ENCODE data around the gene POM121.
"Not testable (repeated sequence)": the region's sequence is repeated elsewhere in the genome, so short reads cannot be mapped to it uniquely, and the experiment has no call there.

POM121 gene

DNA sequence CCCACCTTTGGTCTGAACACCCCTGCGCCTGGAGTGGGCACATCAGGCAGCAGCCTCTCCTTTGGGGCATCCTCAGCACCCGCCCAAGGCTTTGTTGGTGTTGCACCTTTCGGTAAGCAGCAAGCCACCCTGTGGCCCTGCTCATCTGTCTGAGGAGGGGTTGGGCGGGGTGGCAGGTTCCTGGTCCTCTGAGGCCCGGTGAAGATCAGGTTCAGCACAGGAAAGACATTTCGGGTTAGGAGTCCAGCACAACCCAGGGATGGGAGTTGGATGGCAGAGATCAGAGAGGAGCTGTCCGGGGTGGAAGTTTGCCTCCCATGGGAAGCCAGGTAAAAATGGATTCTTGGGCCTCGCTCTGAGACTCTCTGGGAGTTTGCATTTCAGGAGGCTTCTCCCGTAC, 20.7 kb downstream of the POM121 start:
- DNase-seq (ENCODE audit: insufficient read length); FAIRE-seq: not testable (repeated sequence)

DNA sequence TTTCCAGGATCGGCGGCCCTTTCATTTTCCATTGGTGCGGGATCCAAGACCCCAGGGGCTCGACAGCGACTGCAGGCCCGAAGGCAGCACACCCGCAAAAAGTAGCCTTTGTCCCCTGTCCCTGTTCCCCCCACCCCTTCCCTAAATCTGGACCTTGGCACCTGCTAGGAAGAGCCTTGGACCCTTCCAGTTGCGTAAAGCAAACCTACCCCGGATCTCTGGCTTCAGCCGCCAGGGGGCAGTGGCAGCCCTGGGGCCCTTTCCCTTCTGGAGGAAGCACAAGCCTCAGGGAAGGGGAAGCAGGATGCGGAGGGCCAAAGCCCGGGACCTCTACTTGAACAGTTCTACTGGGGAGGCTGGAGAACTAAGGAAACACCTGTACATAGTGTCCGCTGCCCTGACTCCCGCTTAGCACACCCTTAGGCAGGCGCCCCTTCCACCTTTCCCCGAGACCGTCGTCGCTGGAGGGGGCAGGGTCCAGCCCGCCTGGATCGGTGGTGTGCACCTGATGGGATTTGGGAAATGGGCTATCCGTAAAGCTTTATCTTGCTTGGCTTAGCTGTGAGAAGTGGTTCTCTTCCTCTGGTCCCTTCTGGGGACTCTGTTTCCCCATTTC, 21.3 kb downstream of the POM121 start:
- not testable (repeated sequence) for FAIRE-seq

DNA sequence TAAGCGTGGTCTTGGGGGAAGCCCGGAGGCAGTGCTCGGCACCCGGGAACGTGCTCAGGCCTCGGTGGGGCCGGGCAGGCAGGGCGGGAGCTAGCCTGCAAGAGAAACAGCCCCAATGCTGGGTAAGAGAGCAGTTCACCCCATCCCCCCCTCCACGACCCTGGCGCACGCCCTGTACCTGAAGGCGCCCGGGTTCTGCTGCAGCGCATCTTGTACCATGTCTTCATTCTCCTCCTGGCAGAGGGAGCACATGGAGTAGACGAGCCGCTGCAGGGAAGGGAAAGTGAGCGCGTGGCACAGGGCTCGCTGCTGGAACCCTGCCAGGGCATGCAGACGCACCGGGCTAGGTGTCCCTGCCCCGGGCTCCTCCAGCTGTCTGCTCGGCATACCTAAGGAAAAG, 23.8 kb downstream of the POM121 start:
- FAIRE-seq, result not testable (repeated sequence)

More for the DNA sequence above, 21.3 kb downstream of the POM121 start:
- DNase-seq (ENCODE audit: insufficient read length), result not testable (repeated sequence)

DNA sequence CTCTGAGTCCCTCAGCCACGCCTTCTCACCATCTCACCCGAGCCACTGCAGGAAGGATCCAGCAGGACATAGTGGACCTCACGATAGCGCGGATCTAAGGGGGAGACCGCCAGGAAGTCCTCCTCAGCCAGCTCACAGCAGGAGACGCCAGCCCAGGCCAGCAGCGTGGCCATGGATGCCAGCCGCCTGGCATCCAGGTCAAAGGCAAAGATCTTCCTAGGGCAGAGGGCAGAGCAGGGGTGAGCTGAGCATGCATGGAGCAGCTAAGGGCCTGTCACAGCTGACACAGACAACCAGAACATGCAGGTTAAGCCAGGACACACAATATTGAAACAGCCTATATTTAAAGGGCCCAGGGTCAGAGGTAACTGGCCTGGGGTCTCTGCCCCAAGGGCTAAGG, 24.4 kb downstream of the POM121 start:
- DNase-seq (ENCODE audit: insufficient read length); FAIRE-seq: not testable (repeated sequence)

More for the DNA sequence above, 23.8 kb downstream of the POM121 start:
- DNase-seq (ENCODE audit: insufficient read length), result not testable (repeated sequence)

DNA sequence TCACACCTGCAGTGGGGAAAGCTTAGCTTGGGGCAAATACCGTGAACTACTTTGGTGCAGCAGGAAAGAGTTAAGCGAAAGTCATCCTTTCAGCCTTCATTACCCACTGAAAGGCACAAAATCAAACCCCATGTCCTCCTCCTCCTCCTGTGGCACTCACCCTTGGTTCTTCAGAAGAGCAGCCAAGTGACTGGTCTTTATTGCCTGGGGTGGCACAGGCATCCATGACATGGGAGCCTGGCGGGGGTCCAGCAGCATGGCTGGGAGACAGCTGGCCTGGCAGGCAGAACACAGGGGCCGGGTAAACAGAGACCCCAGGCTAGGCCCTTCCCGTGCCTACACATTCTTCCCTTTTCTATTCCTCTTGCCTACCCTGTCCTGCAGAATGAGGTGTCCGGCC, 24.8 kb downstream of the POM121 start:
- not testable (repeated sequence) for FAIRE-seq; DNase-seq (ENCODE audit: insufficient read length)

DNA sequence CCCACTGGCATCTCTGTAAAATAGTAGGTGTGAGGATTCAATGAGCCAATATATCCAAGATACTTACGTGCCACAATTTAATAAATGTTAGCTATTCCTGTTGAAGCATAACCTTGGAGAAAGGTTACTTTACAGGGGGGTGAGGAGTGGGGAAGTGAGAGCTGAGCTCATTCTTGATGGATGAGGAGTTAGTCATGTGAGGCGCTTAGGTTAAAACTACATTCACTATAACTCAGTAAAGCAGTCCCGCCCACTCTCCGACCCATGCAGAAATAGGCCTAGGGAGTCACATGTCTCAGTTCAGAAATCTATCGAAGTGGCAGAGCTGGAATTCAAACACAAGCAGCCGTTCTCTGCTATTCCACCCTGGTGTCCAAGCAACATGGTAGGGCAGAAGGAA, 25.5 kb downstream of the POM121 start:
- not testable (repeated sequence) for DNase-seq (ENCODE audit: insufficient read length); FAIRE-seq

DNA sequence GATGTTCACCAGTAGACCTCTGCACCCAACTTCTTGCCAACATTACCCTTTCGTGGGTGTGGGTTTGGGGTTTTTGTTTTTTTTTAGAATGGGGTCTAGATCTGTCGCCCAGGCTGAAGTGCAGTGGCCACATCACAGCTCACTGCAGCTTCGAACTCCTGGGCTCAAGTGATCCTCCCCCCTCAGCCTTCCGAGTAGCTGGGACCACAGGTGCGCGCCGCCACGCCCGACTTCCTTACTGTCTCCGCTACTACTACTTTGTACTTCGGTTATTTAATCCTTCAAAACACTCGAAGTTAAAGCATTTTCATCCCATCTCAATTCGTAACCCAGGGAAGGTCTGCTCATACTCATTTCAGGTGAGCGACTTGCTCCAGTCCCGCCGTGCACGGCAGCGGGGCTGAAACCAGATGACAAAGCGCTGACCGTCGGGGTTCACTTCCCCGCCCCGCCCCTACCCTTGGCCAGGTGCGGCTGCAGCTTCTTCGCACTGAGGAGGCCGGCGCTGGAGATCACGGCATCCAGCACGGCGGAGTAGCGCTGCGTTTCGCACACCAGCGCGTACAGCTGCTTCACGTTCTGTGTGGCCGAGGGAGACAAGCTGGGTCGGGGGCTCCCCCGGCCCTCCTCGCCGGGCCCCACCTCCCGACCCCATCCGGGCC, 29.1 kb downstream of the POM121 start:
- FAIRE-seq; DNase-seq (ENCODE audit: insufficient read length): not testable (repeated sequence)

DNA sequence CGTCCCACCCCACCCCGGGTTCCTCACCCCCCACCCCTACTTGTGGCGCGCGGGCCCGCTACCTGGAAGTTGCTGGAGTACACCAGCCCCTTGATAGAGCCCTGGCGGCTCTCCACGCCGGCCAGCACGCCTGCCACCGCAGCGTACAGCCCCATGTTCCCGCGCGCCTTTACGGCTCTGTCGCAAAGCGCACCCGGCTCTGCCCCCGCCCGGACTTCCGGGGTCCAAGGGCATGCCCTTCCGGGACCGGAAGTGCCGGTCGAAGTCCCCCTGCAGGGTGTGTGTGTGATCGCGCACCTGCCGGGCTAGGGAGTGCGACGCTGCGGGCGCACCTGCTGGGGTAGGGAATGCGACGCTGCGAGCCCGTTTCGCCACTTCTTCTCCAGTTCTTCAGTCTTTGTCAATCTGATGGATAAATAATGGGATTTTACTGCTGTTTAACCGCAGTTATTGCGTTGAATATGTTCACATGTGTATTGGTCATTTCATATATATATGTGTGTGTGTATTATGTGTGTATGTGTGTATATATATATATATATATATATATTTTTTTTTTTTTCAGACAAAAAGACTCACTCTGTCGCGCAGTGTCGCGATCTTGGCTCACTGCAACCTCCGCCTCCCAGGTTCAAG, 29.8 kb downstream of the POM121 start:
- FAIRE-seq, result peak; percentile 95
- not testable (repeated sequence) for DNase-seq (ENCODE audit: insufficient read length)

DNA sequence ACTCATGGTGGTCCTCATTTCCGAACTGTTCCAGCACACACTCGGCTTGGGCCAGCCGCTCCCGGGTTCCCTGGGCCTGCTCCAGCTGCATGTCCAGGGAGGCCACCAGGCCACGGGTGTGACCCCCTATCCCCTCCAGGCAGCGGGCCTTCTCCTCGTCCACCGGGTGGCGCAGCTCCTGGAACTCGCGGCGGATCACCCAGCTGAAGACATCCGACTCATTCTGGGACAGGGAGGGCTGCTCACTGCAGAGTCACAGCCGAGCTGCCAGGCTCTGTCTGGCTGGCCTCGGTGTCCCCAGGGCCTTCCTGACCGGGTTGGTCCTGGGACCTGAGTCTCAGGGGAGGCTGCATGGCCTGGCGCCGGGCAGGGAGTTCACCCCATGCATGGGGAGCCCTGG, 35.1 kb downstream of the POM121 start:
- not testable (repeated sequence) for FAIRE-seq; DNase-seq (ENCODE audit: insufficient read length)

DNA sequence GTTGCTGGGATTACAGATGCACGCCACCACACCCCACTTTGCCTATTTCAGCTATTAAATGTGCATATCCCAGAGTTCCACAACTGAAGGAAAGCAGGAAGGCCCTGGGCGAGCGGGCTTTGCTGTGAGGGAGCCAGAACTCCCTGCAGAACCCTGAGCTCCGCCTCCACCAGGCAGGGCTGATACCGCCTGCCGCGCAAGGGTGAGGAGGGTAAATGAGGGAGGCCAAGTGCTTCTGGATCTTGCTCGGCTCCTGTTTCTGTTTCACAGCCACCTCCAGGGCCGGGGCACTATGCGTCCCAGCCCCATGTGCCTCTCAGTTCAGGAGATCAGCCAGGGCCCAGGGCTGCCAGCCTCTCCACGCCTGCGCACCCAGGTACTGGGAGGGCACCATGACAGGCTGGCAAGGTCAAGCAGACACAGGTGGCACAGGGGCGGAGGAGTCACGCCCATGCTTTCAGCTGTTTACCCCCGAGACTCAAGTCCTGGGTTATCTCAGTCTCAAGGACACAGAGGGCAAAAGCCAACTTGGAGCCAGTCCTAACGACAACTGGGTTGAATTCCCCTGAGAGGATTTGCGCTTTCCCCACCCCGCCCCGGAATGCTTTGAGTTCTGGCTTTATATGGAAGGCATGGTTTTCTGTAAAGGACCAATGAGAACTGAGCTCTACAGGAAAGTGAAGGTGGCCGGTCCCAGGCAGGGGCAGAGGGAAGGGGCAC, 35.9 kb downstream of the POM121 start:
- FAIRE-seq; DNase-seq (ENCODE audit: insufficient read length): not testable (repeated sequence)

DNA sequence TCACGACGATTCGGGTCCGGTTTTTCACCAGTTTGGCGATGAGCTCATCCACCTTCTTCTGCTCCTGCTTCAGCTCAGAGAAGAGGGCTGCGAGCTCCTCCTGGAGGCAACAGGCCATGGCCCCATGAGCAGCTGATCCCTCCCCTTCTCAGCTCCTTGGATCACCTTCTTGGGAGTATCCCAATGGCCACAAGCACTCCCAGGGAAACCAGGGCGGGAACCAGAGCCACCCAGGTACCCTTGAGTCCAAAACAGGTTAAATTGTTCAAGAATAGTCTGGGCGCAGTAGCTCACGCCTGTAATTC, 36.4 kb downstream of the POM121 start:
- not testable (repeated sequence) for FAIRE-seq; DNase-seq (ENCODE audit: insufficient read length)

DNA sequence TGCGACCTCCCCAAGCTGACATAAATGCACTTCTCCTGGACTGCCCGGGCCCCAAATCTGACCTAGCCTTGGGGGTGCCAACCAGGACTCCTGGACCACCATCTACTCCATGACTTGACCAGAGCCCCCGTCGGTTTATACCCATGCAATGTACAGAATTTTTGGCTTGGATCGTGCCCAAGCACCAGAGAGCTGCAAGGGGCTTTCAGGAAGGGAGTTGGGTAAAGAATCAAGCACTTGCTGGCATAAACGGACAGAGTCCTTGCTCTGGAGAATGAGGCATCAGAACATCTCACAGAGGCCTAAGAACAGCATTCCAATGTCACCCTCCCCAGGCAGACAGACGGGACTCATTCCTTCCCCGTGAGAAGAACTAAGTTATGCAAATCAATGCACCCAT, 38.2 kb downstream of the POM121 start:
- DNase-seq (ENCODE audit: insufficient read length); FAIRE-seq: not testable (repeated sequence)

DNA sequence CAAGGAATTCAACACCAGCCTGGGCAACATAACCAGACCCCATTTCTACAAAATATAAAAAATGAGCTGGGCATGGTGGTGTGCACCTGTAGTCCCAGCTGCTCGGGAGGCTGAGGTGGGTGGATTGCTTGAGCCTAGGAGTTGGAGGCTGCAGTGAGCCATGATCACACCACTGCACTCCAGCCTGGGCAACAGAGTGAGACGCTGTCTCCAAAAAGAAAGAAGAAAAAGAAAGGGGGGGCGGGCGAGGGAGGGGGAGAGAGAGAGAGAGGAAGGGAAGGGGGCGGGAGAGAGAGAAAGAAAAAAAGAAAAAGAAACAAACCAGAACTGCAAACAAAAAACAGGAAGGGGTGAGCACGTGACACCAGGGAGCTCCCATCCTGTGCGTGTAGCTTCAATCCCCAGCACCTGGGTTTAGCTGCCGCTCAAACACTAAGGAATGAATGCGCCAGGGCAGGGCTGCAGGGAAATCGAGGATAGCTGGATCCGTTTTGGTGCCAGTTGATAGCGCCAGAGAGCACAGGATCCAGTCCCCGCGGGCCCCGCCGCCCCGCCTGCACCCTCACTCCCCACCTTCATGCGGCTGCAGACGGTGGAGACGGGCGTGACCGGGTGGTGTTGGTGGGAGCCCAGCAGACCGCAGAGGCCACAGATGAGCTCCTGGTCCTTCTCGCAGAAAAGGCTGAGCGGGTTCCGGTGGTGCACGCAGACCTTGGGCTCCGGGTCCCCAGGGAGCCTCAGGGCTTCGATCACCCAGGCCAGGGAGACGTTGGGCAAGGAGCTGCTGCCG, 40.5 kb downstream of the POM121 start:
- peak; percentile 5 for FAIRE-seq

DNA sequence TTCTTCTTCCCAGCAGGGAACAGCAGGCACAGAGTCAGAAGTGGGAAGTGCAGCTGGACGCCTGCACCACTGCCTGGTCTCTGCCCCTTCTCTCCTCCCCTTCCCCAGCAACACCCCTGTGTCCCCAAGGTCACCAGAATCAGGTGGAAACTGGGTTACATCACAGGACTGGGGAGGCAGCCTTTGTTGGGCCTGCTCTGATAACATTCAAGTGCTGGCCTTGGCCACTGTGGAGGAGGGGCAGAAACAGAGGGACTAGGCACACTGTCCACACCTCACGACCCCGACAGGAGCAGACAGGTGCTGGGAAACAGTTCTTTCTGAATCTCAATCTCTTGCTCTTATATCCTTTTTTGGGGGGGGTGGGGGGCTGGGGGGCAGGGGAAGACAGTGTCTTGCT, 42.0 kb downstream of the POM121 start:
- not testable (repeated sequence) for DNase-seq (ENCODE audit: insufficient read length); FAIRE-seq

More for the DNA sequence above, 40.5 kb downstream of the POM121 start:
- DNase-seq (ENCODE audit: insufficient read length), result not testable (repeated sequence)

DNA sequence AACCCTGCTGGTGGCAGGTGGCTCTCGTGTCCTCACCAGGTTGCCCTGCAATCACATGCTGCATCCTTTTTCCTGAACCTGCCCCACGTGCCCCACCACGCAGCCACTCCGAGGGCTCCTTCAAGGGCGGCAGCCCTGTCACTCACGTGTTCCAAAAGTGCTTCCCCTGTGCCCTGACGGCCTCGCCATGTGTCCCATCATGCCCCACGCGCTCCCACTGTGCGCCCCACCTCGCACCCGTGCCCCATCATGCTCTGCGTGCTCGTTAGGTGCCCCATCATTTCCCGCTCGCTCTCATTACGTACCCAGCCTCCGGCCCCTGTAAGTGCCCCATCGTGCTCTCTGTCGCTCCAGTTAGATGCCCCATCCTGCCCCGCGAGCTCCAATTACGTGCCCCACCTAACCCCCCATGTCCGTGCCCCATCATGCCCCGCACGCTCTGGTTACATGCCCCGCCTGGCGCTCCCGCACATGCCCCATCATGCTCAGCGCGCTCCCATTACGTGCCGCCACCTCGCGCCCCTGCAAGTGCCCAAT, 44.2 kb downstream of the POM121 start, which contains the start of gene TRIM74:
TSS of gene TRIM74 (minus strand) at position 487 of the 537 bp plus-strand sequence. CDS start 3,309 bp downstream, outside the sequence.
- FAIRE-seq; DNase-seq (ENCODE audit: insufficient read length): not testable (repeated sequence)

DNA sequence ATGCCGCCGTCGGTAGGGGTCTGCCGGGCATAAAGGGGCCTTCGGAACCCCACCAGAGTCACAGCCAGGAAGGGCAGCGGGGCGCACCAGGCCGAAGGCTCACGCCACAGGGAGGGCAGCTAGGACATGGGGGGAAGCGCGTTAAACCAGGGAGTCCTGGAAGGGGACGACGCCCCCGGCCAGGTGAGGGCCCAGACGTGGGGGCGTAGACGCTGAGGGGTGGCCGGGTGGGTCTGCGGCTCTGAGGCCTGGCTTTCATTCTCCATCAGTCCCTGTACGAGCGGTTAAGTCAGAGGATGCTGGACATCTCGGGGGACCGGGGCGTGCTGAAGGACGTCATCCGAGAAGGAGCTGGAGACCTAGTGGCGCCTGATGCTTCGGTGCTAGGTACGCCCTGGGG, 44.8 kb downstream of the POM121 start:
- FAIRE-seq; DNase-seq (ENCODE audit: insufficient read length): not testable (repeated sequence)

DNA sequence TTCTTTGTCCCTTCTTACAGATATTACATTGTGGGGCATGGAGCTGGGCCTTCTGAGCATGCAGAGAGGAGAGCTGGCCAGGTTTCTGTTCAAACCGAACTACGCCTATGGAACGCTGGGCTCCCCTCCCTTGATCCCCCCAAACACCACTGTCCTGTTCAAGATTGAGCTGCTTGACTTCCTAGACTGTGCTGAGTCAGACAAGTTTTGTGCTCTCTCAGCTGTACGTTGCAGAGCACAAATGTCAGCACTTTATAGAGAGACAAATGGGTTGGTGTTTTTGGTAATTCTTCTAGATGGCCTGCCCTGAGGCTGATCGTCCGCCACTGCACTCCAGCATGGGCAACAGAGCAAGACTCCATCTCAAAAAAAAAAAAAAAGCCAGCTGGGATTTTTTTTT, 46.6 kb downstream of the POM121 start:
- DNase-seq (ENCODE audit: insufficient read length); FAIRE-seq: not testable (repeated sequence)

DNA sequence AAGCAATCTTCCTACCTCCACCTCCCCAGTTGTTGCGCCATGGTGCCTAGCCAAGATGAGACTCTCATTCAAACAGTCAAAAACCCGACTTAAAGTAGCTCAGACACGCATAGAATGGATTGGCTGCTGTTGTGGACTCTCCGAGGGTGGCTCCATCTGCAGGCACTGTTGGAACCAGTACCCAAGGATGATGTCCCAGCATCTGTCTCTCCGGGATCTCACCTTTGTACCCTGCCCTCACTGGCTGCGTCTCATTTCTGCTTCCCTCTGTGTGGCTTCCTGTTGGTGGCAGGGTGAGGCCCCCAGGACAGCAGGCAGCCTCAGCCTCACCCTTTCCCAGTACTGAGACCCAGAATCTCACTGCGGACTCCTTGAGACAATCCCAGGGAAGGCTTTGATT, 49.9 kb downstream of the POM121 start:
- not testable (repeated sequence) for FAIRE-seq; DNase-seq (ENCODE audit: insufficient read length)

DNA sequence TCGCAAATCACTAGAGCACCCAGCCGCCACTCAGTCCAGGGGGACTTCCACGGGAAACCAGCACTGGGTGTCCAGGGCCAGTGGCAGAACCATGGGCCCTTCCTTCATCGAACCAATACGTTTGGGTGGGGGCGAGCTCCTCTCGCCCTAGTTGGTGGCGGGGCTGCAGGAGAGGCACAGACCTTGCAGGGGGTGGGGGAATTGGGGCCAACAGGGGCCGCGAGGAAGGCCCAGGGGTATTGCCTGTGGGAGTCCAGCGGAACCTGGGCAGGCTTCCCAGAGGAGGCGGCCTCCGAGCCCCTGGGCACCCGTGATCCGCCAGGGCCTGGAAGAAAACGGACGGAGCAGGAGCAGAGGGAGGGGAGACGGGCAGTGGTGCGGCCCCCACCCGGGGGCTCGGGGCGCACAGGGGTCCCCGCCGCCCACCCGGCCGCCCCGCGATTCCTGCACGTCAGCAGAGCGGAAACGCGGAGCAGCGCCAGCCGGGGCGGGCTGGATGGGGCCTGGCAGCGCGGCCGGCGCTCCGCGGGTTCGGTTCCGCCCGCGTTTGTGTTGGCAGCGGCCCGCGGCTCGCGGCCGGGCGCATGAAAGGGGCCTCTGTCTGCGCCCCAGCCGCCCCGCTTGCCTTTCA, 50.9 kb downstream of the POM121 start:
- FAIRE-seq; DNase-seq (ENCODE audit: insufficient read length): not testable (repeated sequence)

All from GM12892 (cell line).